ENCODE data around the gene MAP2K4.

Gene MAP2K4

DNA sequence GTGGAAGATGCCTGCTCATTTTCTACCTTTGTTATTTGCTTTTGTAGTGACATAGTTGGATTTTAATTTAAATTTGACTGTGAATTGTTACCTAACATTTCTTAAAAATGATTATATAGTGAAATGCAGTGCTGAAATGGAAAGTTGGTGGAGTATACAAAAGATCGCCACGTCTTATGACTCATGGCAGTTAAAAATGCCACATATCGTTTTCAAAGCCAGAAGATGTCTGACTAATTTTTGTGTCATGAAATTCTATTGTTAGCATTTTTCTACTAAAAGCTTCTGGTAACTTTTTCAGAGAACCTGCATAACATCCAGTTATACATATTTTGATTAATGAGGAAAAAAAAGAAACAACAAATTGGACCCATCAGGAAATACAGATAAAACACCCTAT is 20.6 kb downstream of the MAP2K4 start:
- peak; percentile 83 for DNase-seq

DNA sequence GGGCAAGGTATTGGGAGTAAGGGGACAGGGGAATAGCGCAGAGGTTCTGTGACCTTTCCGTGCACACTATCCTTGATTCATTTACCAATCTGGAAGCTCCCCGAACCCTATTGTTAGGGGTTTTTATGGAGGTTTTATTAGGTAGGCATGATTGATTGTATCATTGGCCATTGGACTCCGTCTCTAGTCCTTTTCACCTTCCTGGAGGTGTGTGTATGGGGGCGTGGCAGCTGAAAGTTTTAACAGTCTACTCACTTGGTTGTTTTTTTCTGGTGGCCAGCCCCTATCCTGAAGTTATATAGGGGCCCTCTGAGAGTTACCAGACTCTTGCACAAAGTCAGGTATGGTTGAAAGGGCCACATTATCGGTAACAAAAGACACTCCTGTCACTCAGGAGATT is 23.0 kb downstream of the MAP2K4 start:
- no peak for DNase-seq

DNA sequence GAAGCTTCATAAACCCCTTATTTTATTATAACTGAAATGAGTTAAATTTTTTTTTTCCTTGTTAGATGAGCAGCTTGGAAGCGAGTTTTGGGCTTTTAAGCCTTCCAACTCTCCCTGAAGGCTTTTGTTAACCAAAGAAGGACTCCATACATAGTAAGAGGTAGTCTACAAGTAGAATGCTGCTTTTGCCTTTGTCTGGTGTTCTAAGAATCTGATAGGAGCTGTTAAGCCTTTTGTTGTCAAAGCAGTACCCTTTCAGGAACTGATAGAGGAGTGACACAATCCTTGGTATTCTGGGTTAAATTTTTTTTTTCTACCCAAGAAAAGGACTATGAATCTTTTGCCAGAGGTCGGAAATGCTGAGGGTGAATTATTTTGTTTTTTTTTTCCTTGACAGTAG is 26.1 kb downstream of the MAP2K4 start:
- no peak for DNase-seq

DNA sequence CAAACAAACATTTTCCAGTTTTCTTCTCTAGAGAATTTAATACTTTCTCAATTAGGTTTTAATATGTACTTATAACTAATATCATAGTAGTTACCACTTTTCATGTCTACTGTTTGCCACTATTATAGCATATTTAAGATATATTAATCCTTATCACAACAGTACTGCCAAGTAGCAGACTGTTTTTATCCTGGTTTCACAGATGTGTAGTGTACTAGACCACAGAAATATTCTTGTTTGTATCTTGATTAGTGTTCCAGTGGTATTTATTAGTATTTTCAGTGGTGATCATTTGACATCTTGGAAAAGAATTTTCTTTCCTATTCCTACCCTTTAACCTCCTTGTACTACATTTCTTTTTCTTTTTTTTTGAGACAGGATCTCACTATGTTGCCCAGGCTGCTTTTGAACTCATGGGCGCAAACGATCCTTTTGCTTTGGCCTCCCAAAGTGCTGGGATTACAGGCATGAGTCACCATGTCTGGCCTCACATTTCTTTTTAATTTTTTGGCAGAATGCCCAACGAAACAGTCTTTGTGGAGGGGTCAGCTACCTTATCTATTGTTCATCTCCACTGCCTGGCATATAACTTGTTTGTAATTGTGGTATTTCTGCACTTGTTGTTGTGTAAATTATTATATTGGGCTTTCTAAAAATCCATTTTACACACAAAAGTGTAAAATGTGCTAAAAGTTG is 27.2 kb downstream of the MAP2K4 start:
- peak; percentile 36 for DNase-seq

DNA sequence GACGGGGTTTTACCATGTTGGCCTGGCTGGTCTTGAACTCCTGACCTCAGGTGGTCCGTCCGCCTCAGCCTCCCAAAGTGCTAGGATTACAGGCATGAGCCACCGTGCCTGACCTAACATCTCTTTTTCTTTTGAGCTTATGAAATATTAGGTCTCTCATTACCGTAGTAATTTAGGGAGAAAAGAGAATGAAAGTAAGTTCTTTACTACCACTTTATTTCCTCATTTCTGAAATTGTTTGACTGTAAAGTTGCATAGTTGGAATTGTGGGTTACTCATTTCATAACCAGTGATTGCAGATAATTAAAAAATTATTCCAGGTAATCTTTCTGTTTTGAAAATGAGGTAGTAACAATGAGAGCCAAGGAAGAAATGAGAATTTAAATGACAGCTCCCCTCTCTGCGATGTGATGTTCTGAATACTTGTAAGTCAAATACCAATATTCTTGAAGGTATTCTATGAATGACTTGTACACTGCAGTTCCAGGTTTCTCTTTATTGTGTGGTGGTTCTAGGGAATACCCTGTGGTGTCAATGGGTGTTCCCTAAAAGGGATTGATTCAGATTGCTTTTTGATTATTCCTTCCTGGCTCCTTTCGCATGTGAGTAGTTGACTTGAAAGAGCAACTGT is 28.3 kb downstream of the MAP2K4 start:
- DNase-seq = no peak

DNA sequence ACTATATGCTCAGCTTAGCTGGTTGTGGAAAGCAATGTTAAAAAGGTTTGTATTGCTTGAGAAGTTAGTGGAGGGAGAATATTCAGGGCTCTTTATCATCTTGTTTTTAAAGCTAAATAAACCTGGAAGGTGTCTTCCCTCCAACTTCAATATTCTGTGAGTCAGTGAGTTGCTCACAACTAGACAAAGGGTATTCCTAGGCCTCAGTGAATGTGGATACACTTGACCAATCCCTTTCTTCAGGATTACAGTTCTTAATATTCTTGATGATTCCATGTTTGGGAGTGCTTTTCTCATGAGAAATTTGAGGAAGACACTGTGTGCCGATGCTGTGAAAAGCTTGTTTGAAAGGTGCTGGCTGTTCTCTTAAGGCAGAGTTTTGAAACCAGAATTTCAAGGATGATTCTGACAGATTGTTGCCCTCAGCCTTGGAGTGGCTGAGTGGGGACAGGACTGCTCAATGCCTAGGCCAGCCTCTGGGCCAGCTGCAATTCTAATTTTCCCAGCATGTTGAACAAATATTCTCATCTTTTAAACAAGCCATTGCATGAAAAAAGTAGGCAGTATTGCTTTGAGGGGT is 30.1 kb downstream of the MAP2K4 start:
- DNase-seq = no peak

DNA sequence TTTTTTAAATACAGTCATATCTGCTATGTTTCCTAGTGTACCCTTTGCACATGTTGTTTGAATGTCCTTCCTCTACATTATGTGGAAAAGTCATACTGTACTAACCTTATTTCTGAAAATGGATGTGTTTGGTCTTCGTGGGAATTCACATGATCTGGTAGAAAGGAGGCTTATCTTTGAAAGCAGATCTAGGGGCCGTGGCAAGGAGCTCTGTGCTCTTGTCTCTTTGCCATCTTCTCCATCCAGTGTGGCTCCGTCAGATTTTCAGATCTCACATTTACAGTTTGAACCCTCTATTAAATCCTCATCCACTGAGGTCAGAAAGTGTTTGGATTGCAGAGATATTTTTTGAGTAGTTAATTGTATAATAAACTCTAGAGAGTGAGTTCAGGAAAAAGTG is 32.9 kb downstream of the MAP2K4 start:
- DNase-seq = no peak

DNA sequence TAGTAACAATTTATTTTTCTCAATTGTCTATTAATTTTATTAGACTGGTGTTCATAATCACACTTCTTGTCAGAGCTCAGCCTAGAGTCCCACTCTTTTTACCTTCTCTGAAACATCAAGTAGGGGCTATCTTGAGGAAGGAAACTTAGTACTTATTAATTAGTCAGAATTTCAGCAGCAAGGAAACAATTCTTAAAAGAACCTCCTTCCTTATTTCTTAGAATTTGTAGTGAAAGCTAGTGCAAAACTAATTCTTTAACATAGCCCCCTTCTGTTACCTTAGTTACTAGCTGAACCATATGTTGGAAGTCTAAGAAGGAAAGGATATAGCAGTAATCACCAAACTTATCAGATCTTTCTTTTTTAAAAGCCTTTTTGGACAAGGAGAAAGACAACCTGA is 35.2 kb downstream of the MAP2K4 start:
- no peak for DNase-seq

DNA sequence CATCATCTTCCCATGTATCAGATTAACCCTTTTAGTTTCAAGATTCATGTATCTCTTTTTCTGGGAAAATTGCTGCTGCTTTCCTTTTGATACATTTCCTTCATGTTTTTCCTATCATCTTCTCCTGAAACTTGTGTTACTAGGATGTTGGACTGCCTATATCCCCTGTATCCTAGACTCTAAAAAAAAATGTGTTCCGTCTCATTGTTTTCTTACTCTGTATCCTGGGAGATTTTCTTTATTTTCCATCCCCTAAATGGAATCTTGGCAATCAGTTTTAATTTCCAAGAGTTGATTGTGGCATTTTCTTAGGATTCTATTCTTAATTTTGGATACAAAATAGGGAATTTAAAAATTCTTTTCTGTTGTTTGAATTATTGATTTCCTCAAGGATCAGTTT is 36.8 kb downstream of the MAP2K4 start:
- DNase-seq = no peak

DNA sequence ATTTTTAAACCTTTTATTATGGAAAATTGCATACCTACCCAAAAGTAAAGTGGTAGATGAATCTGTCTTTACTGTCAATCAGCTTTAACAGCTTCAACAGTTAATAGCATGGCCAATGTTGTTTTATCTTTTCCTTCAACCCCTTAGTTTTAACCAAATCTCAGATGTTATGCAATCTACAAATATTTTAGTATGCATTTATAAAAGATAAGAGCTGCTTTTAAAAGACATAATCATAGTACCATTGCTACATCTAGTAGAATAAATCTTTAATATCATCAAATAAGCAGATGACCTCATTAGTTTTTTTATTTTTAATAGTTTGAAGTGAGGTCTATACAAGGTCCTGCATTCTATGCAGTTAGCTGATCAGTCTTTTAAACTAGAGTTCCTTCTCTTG is 37.9 kb downstream of the MAP2K4 start:
- DNase-seq = no peak

DNA sequence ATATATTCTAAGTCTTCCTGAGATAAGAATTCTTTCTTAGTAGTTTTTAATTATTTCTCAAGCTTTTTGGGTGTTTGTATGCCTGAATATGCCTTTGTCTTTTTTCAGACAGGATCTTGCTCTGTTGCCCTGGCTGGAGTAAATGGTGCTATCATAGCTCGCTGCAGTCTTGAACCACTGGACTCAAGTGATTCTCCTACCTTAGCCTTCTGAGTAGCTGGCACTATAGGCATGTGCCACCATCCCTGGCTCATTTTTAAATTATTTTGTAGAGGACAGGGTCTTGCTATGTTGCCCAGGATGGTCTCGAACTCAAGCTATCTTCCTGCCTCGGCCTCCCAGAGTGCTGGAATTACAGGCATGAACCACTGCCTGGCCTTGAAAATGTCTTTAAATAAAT is 41.6 kb downstream of the MAP2K4 start:
- DNase-seq = no peak

DNA sequence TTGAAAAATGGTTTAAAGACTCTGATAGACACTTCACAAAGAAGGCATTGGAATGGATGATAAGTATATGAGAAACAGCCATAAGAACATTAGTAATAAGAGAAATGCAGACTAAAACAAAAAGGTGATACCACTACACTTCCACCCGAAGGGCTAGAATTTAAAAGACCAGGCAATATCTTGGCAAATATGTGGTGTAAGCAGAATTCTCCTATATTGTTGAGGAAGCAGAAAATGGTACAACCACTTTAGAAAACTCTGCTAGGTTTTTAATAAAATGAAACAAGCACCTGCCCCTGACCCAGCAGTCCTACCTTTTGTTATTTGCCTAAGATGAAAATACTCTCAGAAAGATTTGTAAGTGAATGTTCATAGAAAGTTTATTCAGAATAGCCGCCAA is 43.7 kb downstream of the MAP2K4 start:
- DNase-seq = no peak

DNA sequence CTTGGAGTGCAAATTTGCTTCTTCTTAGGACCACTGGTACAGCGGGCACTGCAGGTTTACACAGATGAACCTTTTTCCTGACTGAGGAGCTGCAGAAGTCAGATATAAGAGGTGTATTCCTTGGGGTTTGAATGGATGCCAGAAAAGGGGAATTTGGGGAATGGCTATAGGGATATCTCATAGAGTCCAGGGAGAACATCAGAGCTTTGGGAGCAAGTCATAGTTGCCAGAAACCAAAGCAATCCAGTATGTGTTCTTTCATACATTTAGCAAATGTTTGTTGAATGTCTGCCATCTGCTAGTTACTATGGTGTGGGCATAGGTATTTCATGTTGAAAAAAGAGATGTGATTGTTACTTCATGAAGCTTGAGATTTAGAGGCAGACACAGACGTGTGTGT is 46.8 kb downstream of the MAP2K4 start:
- no peak for DNase-seq

DNA sequence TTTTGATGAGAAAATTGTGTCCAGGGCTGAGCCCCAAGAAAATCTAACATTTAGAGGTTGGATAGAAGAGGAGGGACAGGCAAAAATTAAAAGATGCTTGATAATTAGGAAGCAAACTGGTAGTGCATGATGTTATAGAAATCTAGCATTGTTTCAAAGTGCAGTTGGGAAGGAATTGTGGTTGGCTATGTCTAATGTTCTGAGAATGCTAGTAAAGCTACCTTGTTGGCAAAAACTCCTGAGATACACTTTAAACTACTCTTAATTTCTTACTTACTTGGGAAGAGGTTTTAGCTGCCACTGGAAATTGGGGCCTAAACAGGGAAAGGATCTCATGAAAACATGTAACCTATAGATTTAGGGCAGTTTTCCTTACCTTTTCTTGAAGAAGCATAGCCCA is 48.3 kb downstream of the MAP2K4 start:
- DNase-seq = no peak

DNA sequence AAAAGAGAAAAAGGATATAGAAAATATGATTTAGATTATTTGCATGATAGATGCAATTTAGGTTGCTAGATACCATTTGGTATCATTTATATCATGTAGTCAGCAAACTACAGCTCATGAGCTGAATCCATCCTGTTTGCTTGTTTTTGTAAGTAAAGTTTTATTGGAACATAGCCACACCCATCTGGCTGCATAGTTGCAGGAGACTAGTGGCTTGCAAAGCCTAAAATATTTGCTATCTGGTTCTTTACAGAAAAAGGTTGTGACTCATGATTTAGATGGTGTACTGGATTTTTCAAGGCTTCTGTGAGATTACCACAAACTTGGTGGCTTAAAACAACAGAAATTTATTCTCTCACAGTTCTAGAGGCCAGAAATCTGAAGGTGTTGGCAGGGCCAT is 49.9 kb downstream of the MAP2K4 start:
- DNase-seq = peak; percentile 82

DNA sequence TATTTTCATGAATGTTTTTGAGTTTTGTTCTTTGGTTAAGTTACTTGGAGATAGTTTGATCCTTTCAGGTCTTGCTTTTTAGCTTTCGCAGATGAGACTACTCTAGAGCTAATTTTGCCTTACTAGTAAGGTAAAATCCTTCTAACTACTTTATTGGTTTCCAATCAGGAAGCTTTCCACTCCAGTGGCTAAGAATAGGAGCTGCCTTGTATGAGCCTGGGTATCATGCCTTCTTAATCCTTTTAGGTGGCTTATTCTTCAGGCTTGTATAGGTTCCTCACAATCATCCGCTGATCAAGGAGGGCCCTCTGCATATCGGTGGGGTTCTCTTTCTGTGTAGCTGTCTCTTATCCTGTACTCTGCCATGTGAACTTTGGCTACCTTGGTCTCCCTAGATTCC is 53.7 kb downstream of the MAP2K4 start:
- DNase-seq = no peak

DNA sequence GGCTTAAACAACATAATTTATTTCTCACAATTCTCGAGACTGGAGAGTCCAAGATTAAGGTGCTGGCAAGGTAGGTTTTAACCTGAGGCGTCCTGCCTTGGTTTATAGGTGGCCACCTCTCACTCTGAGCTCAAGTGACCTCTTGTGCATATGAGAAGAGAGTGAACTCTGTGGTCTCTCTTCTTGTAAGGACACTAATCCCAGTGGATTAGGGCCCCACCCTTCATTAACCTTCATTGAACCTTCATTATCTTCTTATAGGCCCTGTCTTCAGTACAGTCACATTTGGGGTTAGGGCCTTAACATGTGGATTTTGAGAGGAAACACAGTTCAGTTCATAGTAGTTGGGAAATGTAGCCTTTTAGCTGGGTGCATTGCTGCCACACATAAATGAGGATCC is 57.1 kb downstream of the MAP2K4 start:
- no peak for DNase-seq

DNA sequence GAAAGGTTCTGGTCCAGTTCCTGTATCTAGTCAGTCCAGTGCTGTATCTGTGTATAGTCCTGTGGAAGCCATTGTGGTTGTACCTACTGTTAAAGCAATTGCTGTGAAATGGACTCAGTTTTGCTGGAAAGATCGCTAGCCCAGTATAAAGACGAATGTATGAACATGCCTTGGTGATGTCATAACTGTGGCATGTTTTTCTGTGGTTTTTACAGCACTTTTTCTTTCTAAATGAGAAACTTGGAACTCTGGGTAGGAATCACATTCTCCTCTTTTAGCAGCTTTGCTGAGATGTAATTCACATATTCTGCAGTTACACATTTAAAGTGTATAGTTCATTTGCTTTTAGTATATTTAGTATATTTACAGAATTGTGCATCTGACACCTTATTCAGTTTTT is 58.1 kb downstream of the MAP2K4 start:
- peak; percentile 87 for DNase-seq

DNA sequence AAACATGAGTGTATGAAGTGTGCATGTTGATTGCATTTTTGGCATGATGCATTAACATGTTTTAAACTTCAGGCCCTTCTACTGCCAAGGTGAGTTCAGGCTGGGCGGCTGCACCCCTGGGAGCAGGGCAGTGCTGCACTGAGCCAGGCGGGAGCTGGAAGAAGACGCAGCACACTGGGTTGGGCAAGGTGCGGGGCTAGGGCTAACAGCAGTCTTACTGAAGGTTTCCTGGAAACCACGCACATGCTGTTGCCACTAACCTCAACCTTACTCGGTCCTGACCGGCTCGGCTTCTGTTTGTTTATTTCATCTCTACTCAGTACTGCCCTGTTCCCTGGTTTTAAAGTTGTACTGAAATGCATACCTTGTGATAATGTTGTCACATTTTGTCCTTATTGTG is 61.0 kb downstream of the MAP2K4 start:
- no peak for DNase-seq

DNA sequence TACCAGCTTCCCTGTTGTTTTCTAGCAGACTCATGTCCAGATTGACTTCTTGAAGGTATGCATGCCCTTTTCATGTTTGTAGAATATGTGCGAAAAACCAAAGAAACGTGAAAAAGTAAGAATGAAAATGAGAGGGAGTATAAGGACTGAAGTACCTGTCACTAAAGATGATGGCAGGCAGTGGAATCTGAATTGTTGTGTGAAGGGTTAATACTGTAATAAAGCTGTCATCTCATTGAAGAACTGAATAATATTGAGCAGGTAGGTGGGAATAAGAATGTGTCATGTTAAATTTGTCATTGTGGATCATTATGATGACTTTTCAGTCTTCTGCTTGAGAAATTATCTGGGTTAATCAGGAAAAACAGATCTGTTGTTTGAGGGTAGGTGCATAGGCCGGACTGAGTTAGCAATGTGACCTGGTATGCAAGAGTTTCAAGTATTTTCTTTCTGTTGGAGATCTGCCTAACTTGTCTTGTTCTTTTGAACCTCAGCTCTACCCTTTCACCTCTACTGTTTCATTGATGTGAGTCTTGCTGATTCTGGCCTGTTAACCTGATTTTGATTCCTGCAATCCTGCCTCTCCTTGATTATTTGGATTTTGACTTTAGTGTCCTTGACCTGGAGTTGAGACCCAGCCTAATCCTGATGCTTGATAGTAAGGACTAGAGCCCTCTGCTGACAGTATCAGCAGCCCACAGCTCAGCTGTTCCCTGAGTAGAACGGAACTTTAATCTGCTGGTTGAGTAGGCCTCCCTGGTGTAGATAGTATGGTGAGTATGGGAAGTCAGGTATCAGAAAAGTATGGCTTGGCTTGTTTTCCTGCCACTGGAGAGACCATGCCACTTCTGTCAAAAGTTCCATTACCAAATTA is 64.6 kb downstream of the MAP2K4 start:
- no peak for DNase-seq

DNA sequence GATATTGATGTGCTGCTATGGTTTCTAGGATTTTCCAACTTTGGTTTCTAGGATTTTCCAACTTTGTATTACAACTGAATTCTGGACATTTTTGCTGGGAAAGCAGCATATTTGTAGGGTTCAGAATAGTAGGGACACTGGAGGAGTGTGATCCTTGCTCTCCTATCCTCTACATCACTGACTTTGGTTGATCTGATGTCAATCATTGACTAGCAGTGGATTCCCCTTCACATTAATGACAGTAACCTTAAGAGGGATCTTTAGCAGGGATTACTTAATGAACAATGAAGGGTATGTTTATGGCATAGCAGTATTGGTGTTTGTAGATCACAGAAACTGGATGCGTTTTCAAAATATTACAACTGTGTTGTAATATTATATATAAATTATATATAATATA is 67.4 kb downstream of the MAP2K4 start:
- no peak for DNase-seq

DNA sequence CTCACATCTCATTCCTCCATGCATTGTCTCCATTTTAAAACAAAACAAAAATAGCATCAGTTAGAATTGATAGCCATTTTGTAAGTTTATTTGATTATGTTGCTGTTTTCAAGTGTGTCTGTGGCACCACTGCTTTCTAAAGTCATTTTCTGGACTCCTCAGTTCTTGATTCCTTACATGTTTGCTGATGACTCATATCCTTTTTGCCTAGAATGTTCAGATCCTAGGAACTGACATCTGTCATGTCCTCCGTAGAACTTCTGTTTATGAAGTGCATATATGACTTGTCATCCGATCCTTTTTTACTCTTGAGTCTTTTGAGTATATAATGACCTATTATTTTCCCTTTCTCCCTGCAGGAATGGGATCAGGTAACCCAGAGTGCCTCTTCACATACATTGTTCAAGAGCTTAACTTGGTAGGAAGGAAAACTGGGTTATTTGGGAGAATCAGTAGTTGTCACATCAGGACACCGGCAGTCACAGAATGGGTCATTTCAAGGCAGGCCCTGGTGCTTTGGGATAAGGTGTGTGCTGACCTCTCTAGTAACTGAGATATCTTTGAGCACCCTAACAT is 69.2 kb downstream of the MAP2K4 start:
- peak; percentile 81 for DNase-seq

DNA sequence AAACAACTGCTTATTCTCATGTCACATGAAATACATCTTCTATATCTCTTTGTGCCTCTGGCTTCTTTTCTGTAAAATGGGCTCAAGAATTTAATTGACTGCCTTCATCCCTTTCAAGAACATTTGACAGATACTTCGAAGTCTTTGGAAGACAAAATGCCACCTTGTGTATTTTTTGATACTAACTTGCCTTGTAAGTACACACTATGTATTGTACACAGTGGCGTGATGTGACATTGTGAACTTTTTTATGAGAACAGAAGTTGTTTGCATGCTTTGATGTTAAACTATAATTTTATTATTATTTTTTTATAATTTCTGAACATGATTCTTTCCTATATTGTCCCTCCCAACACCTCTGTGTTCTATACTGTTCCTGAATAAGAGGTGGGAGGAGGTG is 73.7 kb downstream of the MAP2K4 start:
- DNase-seq = no peak

All from fibroblast of skin of right biceps (primary cell).